Activated T-cell treated with anti-CD3 and anti-CD28 coated beads, Interleukin-2, amount 50 U/mL, for 72 hours (primary cell): ENCODE data around the gene ACOT7. TPM values are rescaled to one million over a fixed set of nuclear protein-coding genes. Genes with fewer than 3 reads are reported as not detected.

ENCODE experiments used
- ATAC-seq, 2 donors: fragments of 150-1000 bp; cut with Tn5 transposase; replicated peaks in 1 of 2; 2 replicates each; pipeline ENCODE4 v1.10.0; 2021; ENCODE audit warnings: moderate library complexity in 2 of 2, mild to moderate bottlenecking in 1 of 2
- DNase-seq, 2 donors: peaks; one replicate each; pipeline ENCODE4 v3.0.0; 2021 to 2022; ENCODE audit warnings: mixed read lengths in 1 of 2
- H3K27ac Mint-ChIP-seq: one replicate; pipeline ENCODE4 v1.8.0; 2022; ENCODE audit warnings: mild to moderate bottlenecking, moderate library complexity, mixed read lengths
- H3K27me3 Mint-ChIP-seq: one replicate; pipeline ENCODE4 v1.8.0; 2022; ENCODE audit warnings: low read depth, mixed read lengths
- H3K36me3 Mint-ChIP-seq, 2 donors: one replicate each; pipeline ENCODE4 v1.8.0; 2022; ENCODE audit warnings: mixed read lengths in 2 of 2, mild to moderate bottlenecking in 1 of 2; ENCODE audit not compliant: insufficient read depth in 2 of 2
- H3K4me1 Mint-ChIP-seq: one replicate; pipeline ENCODE4 v1.8.0; 2022; ENCODE audit warnings: low read depth, mixed read lengths
- H3K4me3 Mint-ChIP-seq, 2 donors: one replicate each; pipeline ENCODE4 v1.8.0; 2022; ENCODE audit warnings: mild to moderate bottlenecking in 2 of 2, mixed read lengths in 2 of 2, moderate library complexity in 2 of 2
- H3K9me3 Mint-ChIP-seq, 2 donors: one replicate each; pipeline ENCODE4 v1.8.0; 2022; ENCODE audit warnings: mixed read lengths in 2 of 2
- total RNA-seq, 2 donors: library from RNA; stranded (reverse); gene quantifications; one replicate each; pipeline ENCODE4 v1.2.3, GENCODE V29; 2022

Gene ACOT7
- total RNA-seq, 2 donors from 2014 or later = 32.1 to 37.6 TPM

- Mint-ChIP-seq H3K4me3 (peak within 1 kb of the TSS; percentile 64 to 68), H3K36me3 (no peaks in the 10 kb centered on the region), H3K27ac (no peak within 1 kb of the TSS), H3K9me3 (no peaks in the 10 kb centered on the region), H3K27me3 (peaks cover 18% of the 10 kb centered on the region), H3K4me1 (peaks cover 4% of the 10 kb centered on the region)
- ATAC-seq = peak; percentile 75 to 76
- peak; percentile 64 to 65 for DNase-seq
Observed at GRCh38 chr1:6260961-6261614, 132.5 kb downstream of the ACOT7 start, which contains the start of gene GPR153. GPR153 (minus strand) TSS chr1:6261098; CDS start chr1:6254905, 6,193 bp downstream.

DNA sequence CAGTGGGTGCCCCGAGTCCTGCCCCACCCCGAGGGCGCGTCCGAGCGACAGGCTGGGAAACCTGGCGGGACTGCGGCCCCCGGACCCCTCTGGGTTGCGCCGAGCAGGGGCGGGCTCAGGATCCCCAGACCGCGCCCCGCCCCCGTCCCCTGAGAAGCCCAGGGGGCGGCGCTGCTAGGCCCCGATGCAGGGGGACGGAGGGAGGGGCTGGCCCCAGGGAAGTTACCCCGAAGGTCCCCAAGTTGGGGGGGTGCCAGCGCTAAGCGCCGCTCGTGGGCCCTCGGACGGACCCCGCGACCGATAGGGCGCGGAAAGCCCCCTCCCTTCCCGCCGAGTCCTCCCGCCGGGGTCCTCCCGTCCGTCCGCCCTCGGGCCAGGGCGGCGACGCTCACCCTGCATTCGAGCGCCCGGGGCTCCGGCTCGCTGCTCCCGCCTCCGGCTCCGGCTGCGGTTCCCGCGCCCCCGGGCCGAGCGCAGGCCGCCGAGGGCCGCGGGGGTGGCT, 133.1 kb downstream of the ACOT7 start:
- no peaks in the 10 kb centered on the region for H3K36me3 Mint-ChIP-seq
- no peaks in the 10 kb centered on the region for H3K9me3 Mint-ChIP-seq
- DNase-seq (peak; percentile 26 to 27), ATAC-seq (peak; percentile 57 to 63)
- peaks cover 18% of the 10 kb centered on the region for H3K27me3 Mint-ChIP-seq
- peaks cover 4% of the 10 kb centered on the region for H3K4me1 Mint-ChIP-seq
- H3K4me3 Mint-ChIP-seq = peak overlapping the region in 1 of 2 donors; percentile 61
- no peak overlapping the region for H3K27ac Mint-ChIP-seq

- Mint-ChIP-seq H3K9me3 (no peaks in the 10 kb centered on the region), H3K4me1 (peaks cover 4% of the 10 kb centered on the region), H3K27ac (no peak overlapping the region), H3K27me3 (peaks cover 18% of the 10 kb centered on the region), H3K36me3 (no peaks in the 10 kb centered on the region), H3K4me3 (peak overlapping the region; percentile 46 to 61)
- ATAC-seq = peak; percentile 70 to 75
- peak; percentile 81 to 82 for DNase-seq
Observed at GRCh38 chr1:6259491-6260362, 133.8 kb downstream of the ACOT7 start.

- DNase-seq (no peak), ATAC-seq (no peak)
- Mint-ChIP-seq H3K9me3 (no peaks in the 10 kb centered on the region), H3K4me3 (peak overlapping the region in 1 of 2 donors; percentile 23), H3K4me1 (peaks cover 4% of the 10 kb centered on the region), H3K27ac (no peak overlapping the region), H3K36me3 (no peaks in the 10 kb centered on the region), H3K27me3 (peaks cover 18% of the 10 kb centered on the region)
Observed at GRCh38 chr1:6258675-6259074, 134.9 kb downstream of the ACOT7 start.

GRCh38 chr1:6257541-6258069, 136.0 kb downstream of the ACOT7 start:
- Mint-ChIP-seq H3K9me3 (no peaks in the 10 kb centered on the region), H3K27ac (no peak overlapping the region), H3K36me3 (no peaks in the 10 kb centered on the region), H3K4me1 (peaks cover 4% of the 10 kb centered on the region), H3K27me3 (peaks cover 18% of the 10 kb centered on the region), H3K4me3 (no peak overlapping the region)
- DNase-seq = no peak
- no peak for ATAC-seq

GRCh38 chr1:6256645-6257044, 136.9 kb downstream of the ACOT7 start:
- Mint-ChIP-seq H3K9me3 (no peaks in the 10 kb centered on the region), H3K27ac (no peak overlapping the region), H3K4me3 (no peak overlapping the region), H3K4me1 (no peaks in the 10 kb centered on the region), H3K27me3 (peaks cover 12% of the 10 kb centered on the region), H3K36me3 (no peaks in the 10 kb centered on the region)
- no peak for ATAC-seq
- DNase-seq = no peak

DNA sequence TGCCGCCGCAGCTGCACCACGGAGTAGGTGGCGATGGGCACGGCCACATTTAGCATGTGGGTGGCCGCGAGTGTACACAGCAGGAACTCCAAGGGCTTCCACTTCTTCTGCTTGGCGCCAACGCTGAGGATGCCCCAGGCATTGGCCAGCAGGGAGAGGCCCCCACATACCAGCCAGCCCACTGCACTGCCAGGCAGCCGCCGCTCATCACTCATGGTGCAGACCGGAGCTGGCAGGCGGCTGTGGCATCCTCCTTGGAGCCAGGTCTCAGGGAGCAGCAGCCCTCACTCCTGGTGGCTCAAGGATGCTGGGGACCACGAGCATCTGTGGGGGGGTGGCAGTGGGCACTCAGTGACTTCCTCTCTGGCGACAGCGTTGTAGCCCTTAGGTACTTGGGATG, 138.9 kb downstream of the ACOT7 start:
- no peaks in the 10 kb centered on the region for H3K36me3 Mint-ChIP-seq
- ATAC-seq = no peak
- H3K9me3 Mint-ChIP-seq = no peaks in the 10 kb centered on the region
- H3K27me3 Mint-ChIP-seq = peaks cover 27% of the 10 kb centered on the region
- H3K27ac Mint-ChIP-seq = no peak overlapping the region
- no peaks in the 10 kb centered on the region for H3K4me1 Mint-ChIP-seq
- H3K4me3 Mint-ChIP-seq = no peak overlapping the region
- DNase-seq = no peak

- H3K4me1 Mint-ChIP-seq = no peaks in the 10 kb centered on the region
- ATAC-seq (no peak), DNase-seq (no peak)
- H3K9me3 Mint-ChIP-seq = no peaks in the 10 kb centered on the region
- no peak overlapping the region for H3K27ac Mint-ChIP-seq
- H3K36me3 Mint-ChIP-seq = no peaks in the 10 kb centered on the region
- peaks cover 23% of the 10 kb centered on the region for H3K27me3 Mint-ChIP-seq
- no peak overlapping the region for H3K4me3 Mint-ChIP-seq
Observed at GRCh38 chr1:6253380-6253779, 140.2 kb downstream of the ACOT7 start.

GRCh38 chr1:6252374-6252710, 141.2 kb downstream of the ACOT7 start:
- DNase-seq (no peak), ATAC-seq (no peak)
- no peaks in the 10 kb centered on the region for H3K9me3 Mint-ChIP-seq
- H3K36me3 Mint-ChIP-seq = no peaks in the 10 kb centered on the region
- no peak overlapping the region for H3K27ac Mint-ChIP-seq
- H3K4me1 Mint-ChIP-seq = no peaks in the 10 kb centered on the region
- H3K4me3 Mint-ChIP-seq = no peak overlapping the region
- H3K27me3 Mint-ChIP-seq = peaks cover 30% of the 10 kb centered on the region

GRCh38 chr1:6251681-6252373, 141.7 kb downstream of the ACOT7 start:
- Mint-ChIP-seq H3K4me1 (no peaks in the 10 kb centered on the region), H3K36me3 (no peaks in the 10 kb centered on the region), H3K27me3 (peaks cover 35% of the 10 kb centered on the region), H3K9me3 (no peaks in the 10 kb centered on the region), H3K27ac (no peak overlapping the region), H3K4me3 (no peak overlapping the region)
- ATAC-seq (no peak), DNase-seq (no peak)

DNA sequence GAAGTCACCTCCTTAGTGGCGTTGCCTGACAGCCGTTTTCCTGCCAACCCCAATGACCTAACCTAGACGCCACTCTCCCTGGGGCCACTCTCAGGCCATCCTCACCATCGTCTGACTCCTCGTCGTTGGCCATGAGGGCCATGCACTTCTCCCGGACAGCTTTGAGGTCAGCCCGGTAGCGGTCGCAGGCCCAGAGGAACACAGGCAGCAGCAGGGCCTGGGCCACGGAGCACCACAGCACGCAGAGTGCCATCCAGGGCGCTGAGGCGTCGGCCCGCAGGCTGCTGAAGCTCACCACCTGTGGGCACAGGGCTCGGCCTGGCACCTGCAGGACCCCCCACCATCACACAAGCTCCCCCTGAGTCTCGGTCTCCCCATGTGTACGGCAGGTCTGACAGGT, 142.3 kb downstream of the ACOT7 start:
- no peak overlapping the region for H3K27ac Mint-ChIP-seq
- peaks cover 6% of the 10 kb centered on the region for H3K4me1 Mint-ChIP-seq
- no peak for ATAC-seq
- no peak for DNase-seq
- peaks cover 41% of the 10 kb centered on the region for H3K27me3 Mint-ChIP-seq
- no peaks in the 10 kb centered on the region for H3K9me3 Mint-ChIP-seq
- no peak overlapping the region for H3K4me3 Mint-ChIP-seq
- no peaks in the 10 kb centered on the region for H3K36me3 Mint-ChIP-seq

GRCh38 chr1:6249739-6250689, 143.6 kb downstream of the ACOT7 start:
- Mint-ChIP-seq H3K9me3 (no peaks in the 10 kb centered on the region), H3K27me3 (peaks cover 43% of the 10 kb centered on the region), H3K4me3 (no peak overlapping the region), H3K36me3 (no peaks in the 10 kb centered on the region), H3K27ac (no peak overlapping the region), H3K4me1 (peaks cover 8% of the 10 kb centered on the region)
- no peak for DNase-seq
- ATAC-seq = no peak
